ENCODE data around the gene EEF1AKMT3. TPM values are rescaled to one million over a fixed set of nuclear protein-coding genes. Genes with fewer than 3 reads are reported as not detected.
A peak's percentile ranks its signal among the peaks of the same experiment; 100 is the strongest.

The EEF1AKMT3 gene
- total RNA-seq, 2 donors from 2014 or later = 3.1 to 3.6 TPM

- no peaks in the 10 kb centered on the region for H3K9me3 Mint-ChIP-seq
- H3K27ac Mint-ChIP-seq = peak overlapping the region; percentile 93 to 94
- peaks cover 0 to 21% of the 10 kb centered on the region in 2 donors for H3K36me3 Mint-ChIP-seq
- ATAC-seq = peak; percentile 75 to 80
- peak; percentile 71 to 82 for DNase-seq (ENCODE audit: low spot score in 2 of 2)
Observed at GRCh38 chr12:57741844-57742738, 30.3 kb upstream of the EEF1AKMT3 start.

DNA sequence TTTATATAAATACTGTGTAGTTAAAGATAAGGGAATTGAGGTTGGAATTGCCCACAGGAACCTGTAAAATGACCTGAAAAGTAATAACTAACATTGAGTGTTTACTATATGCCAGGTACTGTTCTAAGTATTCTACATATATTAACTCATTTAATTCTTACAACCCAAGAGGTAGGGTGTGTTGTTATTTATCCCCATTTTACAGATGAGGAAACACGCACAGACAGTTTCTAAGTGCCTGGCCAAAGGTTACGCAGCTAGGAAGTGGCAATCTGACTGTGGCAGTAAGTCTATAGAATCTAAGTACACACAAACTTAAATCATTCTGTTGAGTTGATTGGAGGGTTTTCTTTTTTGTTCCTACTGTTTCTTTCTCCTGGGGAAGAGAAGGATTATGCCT is 28.6 kb upstream of the EEF1AKMT3 start:
- DNase-seq (ENCODE audit: low spot score in 2 of 2) (no peak), ATAC-seq (no peak)
- H3K27ac Mint-ChIP-seq = peak overlapping the region; percentile 91 to 96
- H3K9me3 Mint-ChIP-seq = no peaks in the 10 kb centered on the region
- peaks cover 0 to 27% of the 10 kb centered on the region in 2 donors for H3K36me3 Mint-ChIP-seq

GRCh38 chr12:57744194-57744776 is 28.1 kb upstream of the EEF1AKMT3 start:
- Mint-ChIP-seq H3K36me3 (peaks cover 5 to 29% of the 10 kb centered on the region in 2 donors), H3K9me3 (no peaks in the 10 kb centered on the region), H3K27ac (peak overlapping the region; percentile 91 to 96)
- DNase-seq (ENCODE audit: low spot score in 2 of 2) (peak in 1 of 2 donors; percentile 77), ATAC-seq (peak; percentile 37 to 63)

DNA sequence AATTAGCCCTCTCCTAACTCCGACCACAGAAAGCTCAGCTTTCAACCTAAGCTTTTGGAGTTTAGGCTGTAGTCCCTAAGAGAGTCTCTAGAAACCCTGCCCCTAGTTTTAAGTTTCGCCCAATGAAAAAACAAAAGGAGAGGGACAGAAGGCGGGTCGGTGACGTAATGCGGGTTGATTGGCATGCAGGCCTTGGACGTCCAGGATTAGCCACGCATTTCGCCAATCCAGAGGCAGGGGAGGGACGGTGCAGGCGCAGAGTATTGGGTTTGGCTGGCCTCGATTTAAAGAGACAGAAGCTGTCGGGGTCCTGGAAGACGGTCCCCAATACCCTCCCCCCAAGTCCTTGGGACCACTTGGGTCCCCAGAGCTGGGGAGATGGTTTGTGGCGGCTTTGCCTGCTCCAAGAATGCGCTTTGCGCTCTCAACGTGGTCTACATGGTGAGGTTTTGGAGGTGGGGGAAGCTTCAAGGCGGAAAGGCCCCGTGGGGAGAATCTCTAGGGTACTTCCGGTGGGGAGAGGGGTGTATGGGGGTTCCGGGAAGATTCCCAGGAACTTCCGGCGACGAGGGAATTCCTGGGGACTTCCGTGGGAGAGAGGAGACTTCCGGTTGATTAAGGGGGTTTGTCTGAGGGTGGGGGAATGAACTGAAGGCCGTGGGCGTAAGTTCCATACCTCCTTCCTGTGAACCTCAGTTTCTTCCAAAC is 27.5 kb upstream of the EEF1AKMT3 start, which contains the start of gene TSPAN31:
Gene TSPAN31, plus strand, starts transcription at position 263 of the 708 bp plus-strand sequence. Its CDS starts 116 bp downstream, at position 379.
- Mint-ChIP-seq H3K27ac (peak within 1 kb of the TSS; percentile 91 to 96), H3K36me3 (peaks cover 5 to 28% of the 10 kb centered on the region in 2 donors), H3K9me3 (no peaks in the 10 kb centered on the region)
- ATAC-seq (peak; percentile 80 to 89), DNase-seq (ENCODE audit: low spot score in 2 of 2) (peak; percentile 87 to 89)

DNA sequence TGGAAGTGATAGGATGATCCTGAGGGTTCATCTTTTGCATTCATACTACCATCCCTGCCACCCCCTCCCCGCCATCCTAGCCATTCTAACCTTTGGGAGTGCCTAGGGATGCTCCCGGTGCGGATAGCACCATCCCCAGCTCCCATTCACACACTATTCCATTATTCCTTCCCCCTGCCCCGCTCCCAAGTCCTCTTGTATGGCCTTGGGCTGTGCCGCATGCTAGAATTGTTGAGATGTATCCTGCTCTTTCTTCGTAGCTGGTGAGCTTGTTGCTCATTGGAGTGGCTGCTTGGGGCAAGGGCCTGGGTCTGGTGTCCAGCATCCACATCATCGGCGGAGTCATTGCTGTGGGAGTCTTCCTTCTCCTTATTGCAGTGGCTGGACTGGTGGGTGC is 26.9 kb upstream of the EEF1AKMT3 start:
- no peak for ATAC-seq
- Mint-ChIP-seq H3K9me3 (no peaks in the 10 kb centered on the region), H3K27ac (peak overlapping the region; percentile 91 to 96), H3K36me3 (peaks cover 7 to 33% of the 10 kb centered on the region in 2 donors)
- DNase-seq (ENCODE audit: low spot score in 2 of 2) = no peak

GRCh38 chr12:57746025-57746424 is 26.4 kb upstream of the EEF1AKMT3 start:
- Mint-ChIP-seq H3K36me3 (peaks cover 13 to 38% of the 10 kb centered on the region in 2 donors), H3K9me3 (no peaks in the 10 kb centered on the region), H3K27ac (peak overlapping the region; percentile 91 to 96)
- DNase-seq (ENCODE audit: low spot score in 2 of 2) (no peak), ATAC-seq (no peak)

- Mint-ChIP-seq H3K36me3 (peaks cover 24 to 50% of the 10 kb centered on the region in 2 donors), H3K9me3 (no peaks in the 10 kb centered on the region), H3K27ac (peak overlapping the region in 1 of 2 donors; percentile 20)
- ATAC-seq (no peak), DNase-seq (ENCODE audit: low spot score in 2 of 2) (no peak)
Observed at GRCh38 chr12:57749061-57749460, 23.4 kb upstream of the EEF1AKMT3 start.

GRCh38 chr12:57750561-57751431 is 21.6 kb upstream of the EEF1AKMT3 start:
- Mint-ChIP-seq H3K9me3 (no peaks in the 10 kb centered on the region), H3K36me3 (peaks cover 24 to 39% of the 10 kb centered on the region in 2 donors), H3K27ac (peak overlapping the region; percentile 97 to 99)
- ATAC-seq (no peak), DNase-seq (ENCODE audit: low spot score in 2 of 2) (no peak)

DNA sequence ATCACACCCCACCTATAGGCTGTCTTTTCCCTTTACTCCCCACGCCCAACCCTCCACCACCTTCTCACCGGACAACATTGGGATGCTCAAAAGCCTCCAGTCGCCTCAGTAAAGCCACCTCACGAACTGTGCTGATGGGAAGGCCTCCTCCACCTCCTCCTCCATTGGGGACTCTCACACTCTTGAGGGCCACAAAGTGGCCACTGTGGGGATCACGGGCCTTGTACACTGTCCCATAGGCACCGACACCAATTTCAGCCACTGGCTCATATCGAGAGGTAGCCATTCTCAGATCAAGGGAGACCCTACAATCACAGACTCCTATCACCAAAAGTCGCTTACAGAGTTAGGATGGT is 21.0 kb upstream of the EEF1AKMT3 start:
- ATAC-seq = no peak
- Mint-ChIP-seq H3K9me3 (no peaks in the 10 kb centered on the region), H3K27ac (peak overlapping the region; percentile 97 to 99), H3K36me3 (peaks cover 29 to 40% of the 10 kb centered on the region in 2 donors)
- DNase-seq (ENCODE audit: low spot score in 2 of 2) = no peak

DNA sequence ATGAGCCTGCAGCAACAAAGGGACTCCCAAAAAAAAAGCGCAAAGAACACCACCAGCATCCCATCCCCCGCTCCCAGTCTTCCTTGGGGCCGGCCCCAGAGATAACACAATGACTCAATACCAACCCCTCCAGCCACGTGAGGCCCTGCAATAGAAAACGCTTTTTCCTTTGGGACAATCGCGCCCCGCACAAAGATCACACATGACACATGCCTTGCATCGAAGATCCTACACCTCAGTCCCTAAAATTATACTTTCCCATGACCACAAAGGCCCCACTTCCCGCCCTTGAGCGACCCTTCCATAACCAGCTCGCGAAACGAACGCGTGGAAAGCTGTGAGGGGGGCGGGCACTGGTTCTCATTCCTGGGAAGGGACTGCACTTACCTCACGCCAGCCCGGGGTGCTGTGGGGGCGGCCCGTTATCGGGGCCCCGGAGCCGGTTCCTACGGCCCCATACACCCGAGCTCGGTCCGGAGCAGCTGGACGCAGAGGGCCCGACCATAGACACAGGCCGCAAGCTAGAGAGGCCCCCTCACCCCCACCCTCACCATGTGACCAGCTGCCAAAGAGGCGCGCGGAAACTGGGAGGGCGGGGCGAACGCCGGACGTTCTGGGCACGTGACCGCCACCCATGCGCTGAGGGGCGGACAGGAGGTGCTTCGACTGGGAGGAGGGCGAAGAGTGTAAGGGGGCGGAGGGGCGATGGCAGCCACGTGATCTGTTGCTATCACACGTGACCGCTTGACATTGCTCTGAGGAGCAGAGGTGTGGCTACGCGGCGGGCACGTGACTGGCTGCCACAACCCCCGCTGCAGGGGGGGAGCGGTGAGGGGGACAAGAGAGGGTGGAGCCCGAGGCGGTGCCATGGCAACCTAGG is 20.4 kb upstream of the EEF1AKMT3 start, which contains the start of gene CDK4:
Gene CDK4, minus strand, starts transcription at position 523 of the 880 bp plus-strand sequence. CDS start 593 bp downstream, outside the sequence.
- Mint-ChIP-seq H3K9me3 (no peaks in the 10 kb centered on the region), H3K27ac (peak within 1 kb of the TSS; percentile 97 to 99), H3K36me3 (peaks cover 35 to 43% of the 10 kb centered on the region in 2 donors)
- peak; percentile 98 to 99 for DNase-seq (ENCODE audit: low spot score in 2 of 2)
- peak; percentile 79 to 82 for ATAC-seq

DNA sequence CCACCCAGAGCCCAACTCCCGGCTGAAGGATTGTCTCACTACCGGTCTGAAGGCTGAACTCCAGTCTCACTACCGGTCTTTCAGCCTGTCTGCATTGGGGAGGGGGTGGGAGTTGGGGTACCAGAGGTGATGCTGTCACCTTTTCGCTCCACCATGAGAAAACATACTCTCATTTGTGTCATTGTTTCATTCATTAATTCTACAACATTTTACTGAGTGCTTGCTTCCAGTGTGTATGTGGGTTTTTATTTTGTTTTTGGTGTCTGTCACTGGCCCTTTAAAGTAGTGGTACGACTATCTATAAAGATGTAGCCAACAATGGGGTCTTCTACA is 19.8 kb upstream of the EEF1AKMT3 start:
- Mint-ChIP-seq H3K27ac (peak overlapping the region; percentile 97 to 99), H3K36me3 (peaks cover 36 to 43% of the 10 kb centered on the region in 2 donors), H3K9me3 (no peaks in the 10 kb centered on the region)
- ATAC-seq (no peak), DNase-seq (ENCODE audit: low spot score in 2 of 2) (no peak)

DNA sequence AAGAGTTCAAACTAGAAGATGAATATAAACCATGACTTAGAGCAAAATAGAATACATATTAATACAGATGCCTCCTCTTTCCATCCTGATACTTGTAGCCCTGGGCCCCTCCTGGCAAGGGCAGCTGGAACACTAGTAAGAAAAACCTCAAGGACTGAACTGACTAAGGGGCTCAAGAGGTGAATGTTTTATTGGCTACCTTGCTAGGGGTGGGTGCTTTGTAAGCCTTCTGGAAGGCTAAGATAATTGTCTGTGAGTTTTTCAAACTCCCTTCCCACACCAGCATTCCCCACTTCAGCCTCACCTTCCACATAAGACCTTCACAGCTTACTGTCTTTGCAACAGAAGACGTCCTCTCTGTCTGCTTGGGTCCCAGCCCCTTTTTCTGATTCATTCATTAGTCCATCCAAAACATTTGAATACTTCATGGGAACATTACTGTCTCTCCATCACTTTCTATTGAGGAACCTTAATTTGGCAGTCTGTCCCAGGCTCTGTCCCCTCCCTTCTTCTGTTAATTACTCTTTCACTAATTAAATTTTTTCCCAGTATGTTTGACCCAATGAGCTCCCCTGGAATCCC is 18.6 kb upstream of the EEF1AKMT3 start:
- DNase-seq (ENCODE audit: low spot score in 2 of 2) = no peak
- peaks cover 36 to 37% of the 10 kb centered on the region in 2 donors for H3K36me3 Mint-ChIP-seq
- no peak for ATAC-seq
- peak overlapping the region in 1 of 2 donors; percentile 97 for H3K27ac Mint-ChIP-seq
- H3K9me3 Mint-ChIP-seq = no peaks in the 10 kb centered on the region

DNA sequence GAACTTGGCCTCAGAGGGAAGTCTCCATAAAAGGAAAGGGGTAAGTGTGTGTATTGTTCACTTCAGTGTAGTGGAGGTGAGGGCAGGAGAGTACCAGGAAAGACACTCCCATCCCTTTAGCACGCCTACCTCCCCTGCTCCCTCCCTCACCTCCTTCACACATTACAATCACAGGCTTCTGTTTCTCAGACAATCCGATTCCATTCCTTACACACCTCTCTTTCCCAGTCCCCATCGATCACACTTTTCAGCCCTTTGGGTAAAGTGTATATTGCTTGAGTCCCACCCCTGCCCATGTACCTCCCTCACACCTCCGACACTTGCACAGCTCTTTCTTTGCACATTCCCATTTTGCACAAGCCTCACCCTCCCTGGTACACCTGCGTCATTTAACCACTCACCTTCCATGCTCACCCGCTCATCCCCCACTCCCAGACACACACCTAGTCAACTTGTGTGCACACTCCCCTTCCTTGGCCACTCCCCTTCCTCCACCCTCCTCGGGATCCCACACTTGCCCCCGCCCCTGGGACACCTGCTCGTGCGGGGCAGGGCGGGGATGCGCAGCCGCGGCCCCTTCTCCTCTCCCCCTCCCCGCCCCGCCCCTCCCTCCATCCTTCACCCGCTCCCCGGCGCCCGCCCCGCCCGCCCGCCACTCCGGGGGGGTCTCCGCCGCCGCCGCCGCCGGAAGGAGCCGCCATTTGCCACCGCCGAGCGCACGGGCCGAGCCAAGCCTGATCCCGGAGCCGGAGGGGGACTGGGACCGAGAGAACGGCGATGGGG is 17.8 kb upstream of the EEF1AKMT3 start, which contains the start of gene MARCHF9:
Gene MARCHF9, plus strand, starts transcription at position 693 of the 783 bp plus-strand sequence. CDS start 426 bp downstream, outside the sequence.
- Mint-ChIP-seq H3K27ac (peak within 1 kb of the TSS in 1 of 2 donors; percentile 79), H3K9me3 (no peaks in the 10 kb centered on the region), H3K36me3 (peaks cover 31 to 34% of the 10 kb centered on the region in 2 donors)
- DNase-seq (ENCODE audit: low spot score in 2 of 2) = peak; percentile 74 to 87
- ATAC-seq = peak; percentile 30 to 67

GRCh38 chr12:57755194-57755453 is 17.3 kb upstream of the EEF1AKMT3 start:
- Mint-ChIP-seq H3K27ac (no peak overlapping the region), H3K36me3 (peaks cover 31 to 34% of the 10 kb centered on the region in 2 donors)
- ATAC-seq = no peak

More at GRCh38 chr12:57755194-57755453, 17.3 kb upstream of the EEF1AKMT3 start:
- H3K9me3 Mint-ChIP-seq = no peaks in the 10 kb centered on the region
- DNase-seq (ENCODE audit: low spot score in 2 of 2) = no peak

All from activated naive CD4-positive, alpha-beta T cell treated with anti-CD3 and anti-CD28 coated beads, Interleukin-2, amount 50 U/mL, for 72 hours (primary cell).